ENCODE data around the gene SLC25A12.

Gene SLC25A12

GRCh38 chr2:171742760-171743159 is 151.3 kb downstream of the SLC25A12 start:
- peaks cover 36% of the 10 kb centered on the region for H3K36me3 ChIP-seq (ENCODE audit: insufficient read depth, low read length)
- TF ChIP-seq CTCF (IDR thresholded peaks at IDR 0.05; ENCODE audit: low read length) (no peak), EZH2 (IDR thresholded peaks at IDR 0.05; ENCODE audit: borderline replicate concordance, low read length) (no peak)
- peaks cover 9% of the 10 kb centered on the region for H3K4me1 ChIP-seq (ENCODE audit: insufficient read depth, low read length, severe bottlenecking)
- H2AFZ ChIP-seq (ENCODE audit: low read length) = no peak overlapping the region
- H3K9ac ChIP-seq (ENCODE audit: low read length) = no peak overlapping the region
- H3K4me3 ChIP-seq (ENCODE audit: low read depth, low read length, poor library complexity, severe bottlenecking) = no peak overlapping the region
- H3K27ac ChIP-seq (ENCODE audit: low read depth, low read length, poor library complexity, severe bottlenecking) = no peak overlapping the region
- H3K27me3 ChIP-seq (ENCODE audit: insufficient read depth, low read length) = no peaks in the 10 kb centered on the region
- no peaks in the 10 kb centered on the region for H3K9me2 ChIP-seq (ENCODE audit: low read depth, low read length)
- no peak overlapping the region for H3K4me2 ChIP-seq (ENCODE audit: low read length)
- no peaks in the 10 kb centered on the region for H3F3A ChIP-seq (ENCODE audit: insufficient read depth, low read length)
- H3K9me3 ChIP-seq (ENCODE audit: low read length) = no peaks in the 10 kb centered on the region
- no peaks in the 10 kb centered on the region for H4K20me1 ChIP-seq (ENCODE audit: insufficient read depth, low read length)
- H3K79me2 ChIP-seq (ENCODE audit: insufficient read depth, low read length) = no peaks in the 10 kb centered on the region

- H3K9me2 ChIP-seq (ENCODE audit: low read depth, low read length) = no peaks in the 10 kb centered on the region
- no peaks in the 10 kb centered on the region for H4K20me1 ChIP-seq (ENCODE audit: insufficient read depth, low read length)
- H3K4me2 ChIP-seq (ENCODE audit: low read length) = no peak overlapping the region
- no peak overlapping the region for H3K27ac ChIP-seq (ENCODE audit: low read depth, low read length, poor library complexity, severe bottlenecking)
- H3F3A ChIP-seq (ENCODE audit: insufficient read depth, low read length) = no peaks in the 10 kb centered on the region
- no peaks in the 10 kb centered on the region for H3K79me2 ChIP-seq (ENCODE audit: insufficient read depth, low read length)
- H3K4me3 ChIP-seq (ENCODE audit: low read depth, low read length, poor library complexity, severe bottlenecking) = no peak overlapping the region
- no peak overlapping the region for H3K9ac ChIP-seq (ENCODE audit: low read length)
- H2AFZ ChIP-seq (ENCODE audit: low read length) = no peak overlapping the region
- no peaks in the 10 kb centered on the region for H3K9me3 ChIP-seq (ENCODE audit: low read length)
- H3K4me1 ChIP-seq (ENCODE audit: insufficient read depth, low read length, severe bottlenecking) = peaks cover 9% of the 10 kb centered on the region
- peaks cover 41% of the 10 kb centered on the region for H3K36me3 ChIP-seq (ENCODE audit: insufficient read depth, low read length)
- no peaks in the 10 kb centered on the region for H3K27me3 ChIP-seq (ENCODE audit: insufficient read depth, low read length)
- TF ChIP-seq CTCF (IDR thresholded peaks at IDR 0.05; ENCODE audit: low read length) = no peak
Observed at GRCh38 chr2:171741189-171741588, 152.9 kb downstream of the SLC25A12 start.

- Histone ChIP-seq H4K20me1 (ENCODE audit: insufficient read depth, low read length) (no peaks in the 10 kb centered on the region), H3K4me1 (ENCODE audit: insufficient read depth, low read length, severe bottlenecking) (peaks cover 5% of the 10 kb centered on the region), H3K9ac (ENCODE audit: low read length) (no peak overlapping the region), H3K27ac (ENCODE audit: low read depth, low read length, poor library complexity, severe bottlenecking) (no peak overlapping the region), H3F3A (ENCODE audit: insufficient read depth, low read length) (no peaks in the 10 kb centered on the region), H3K9me2 (ENCODE audit: low read depth, low read length) (no peaks in the 10 kb centered on the region), H3K9me3 (ENCODE audit: low read length) (no peaks in the 10 kb centered on the region), H2AFZ (ENCODE audit: low read length) (no peak overlapping the region), H3K4me2 (ENCODE audit: low read length) (no peak overlapping the region), H3K36me3 (ENCODE audit: insufficient read depth, low read length) (peaks cover 43% of the 10 kb centered on the region), H3K79me2 (ENCODE audit: insufficient read depth, low read length) (no peaks in the 10 kb centered on the region), H3K4me3 (ENCODE audit: low read depth, low read length, poor library complexity, severe bottlenecking) (no peak overlapping the region), H3K27me3 (ENCODE audit: insufficient read depth, low read length) (no peaks in the 10 kb centered on the region)
- TF ChIP-seq EZH2 (IDR thresholded peaks at IDR 0.05; ENCODE audit: borderline replicate concordance, low read length) = no peak
- no peak for TF ChIP-seq CTCF (IDR thresholded peaks at IDR 0.05; ENCODE audit: low read length)
Observed at GRCh38 chr2:171735991-171736710, 157.9 kb downstream of the SLC25A12 start.

Measured in OCI-LY1 (cell line).